Muscle of arm (tissue), 14 donors: Measurements from ENCODE around the gene LCP1. TPM values are rescaled to one million over a fixed set of nuclear protein-coding genes. Genes with fewer than 3 reads are reported as not detected.
"Not testable (repeated sequence)": the region's sequence is repeated elsewhere in the genome, so short reads cannot be mapped to it uniquely, and the experiment has no call there.

Source experiments
- DNase-seq: peaks from one replicate; pipeline ENCODE4 v3.0.0-alpha.2; 2013
- long read RNA-seq, 11 donors: transcript quantifications; one replicate each; lab custom pipeline, GENCODE V29; 2026
- polyA plus RNA-seq, 12 donors: library from polyadenylated mRNA; unstranded; fragments of 120-200 nt; gene quantifications; one replicate each; pipeline ENCODE4 v1.2.1, GENCODE V29; 2013; ENCODE audit not compliant: insufficient read length in 12 of 12

LCP1 gene, protein sequence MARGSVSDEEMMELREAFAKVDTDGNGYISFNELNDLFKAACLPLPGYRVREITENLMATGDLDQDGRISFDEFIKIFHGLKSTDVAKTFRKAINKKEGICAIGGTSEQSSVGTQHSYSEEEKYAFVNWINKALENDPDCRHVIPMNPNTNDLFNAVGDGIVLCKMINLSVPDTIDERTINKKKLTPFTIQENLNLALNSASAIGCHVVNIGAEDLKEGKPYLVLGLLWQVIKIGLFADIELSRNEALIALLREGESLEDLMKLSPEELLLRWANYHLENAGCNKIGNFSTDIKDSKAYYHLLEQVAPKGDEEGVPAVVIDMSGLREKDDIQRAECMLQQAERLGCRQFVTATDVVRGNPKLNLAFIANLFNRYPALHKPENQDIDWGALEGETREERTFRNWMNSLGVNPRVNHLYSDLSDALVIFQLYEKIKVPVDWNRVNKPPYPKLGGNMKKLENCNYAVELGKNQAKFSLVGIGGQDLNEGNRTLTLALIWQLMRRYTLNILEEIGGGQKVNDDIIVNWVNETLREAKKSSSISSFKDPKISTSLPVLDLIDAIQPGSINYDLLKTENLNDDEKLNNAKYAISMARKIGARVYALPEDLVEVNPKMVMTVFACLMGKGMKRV
- polyA plus RNA-seq: 10 to 100 TPM in 6 of 12 donors, 1 to 10 TPM in 5, not detected in 1; 8.2 to 57.8 (median 10.9) TPM
- long read RNA-seq, donor 1, partial matches to known transcripts: 0 of 3 reads
- long read RNA-seq, donor 1, other reads (novel, unspliced or antisense): 0 of 3 reads
- long read RNA-seq, donor 2, partial matches to known transcripts: 0 of 2 reads
- long read RNA-seq, donor 2, other reads (novel, unspliced or antisense): 0 of 2 reads
- long read RNA-seq, donor 3, partial matches to known transcripts: 0 of 2 reads
- long read RNA-seq, donor 3, other reads (novel, unspliced or antisense): 0 of 2 reads
- long read RNA-seq, donor 4: 0 reads
- long read RNA-seq, donor 5, partial matches to known transcripts: 0 of 2 reads
- long read RNA-seq, donor 5, other reads (novel, unspliced or antisense): 0 of 2 reads
- long read RNA-seq, donor 6: 0 reads
- long read RNA-seq, donor 7: 0 reads
- long read RNA-seq, donor 8, partial matches to known transcripts: 0 of 2 reads
- long read RNA-seq, donor 8, other reads (novel, unspliced or antisense): 0 of 2 reads
- long read RNA-seq, donor 9, partial matches to known transcripts: 0 of 3 reads
- long read RNA-seq, donor 9, other reads (novel, unspliced or antisense): 0 of 3 reads
- long read RNA-seq, donor 10, partial matches to known transcripts: 0 of 1 reads
- long read RNA-seq, donor 10, other reads (novel, unspliced or antisense): 0 of 1 reads
- long read RNA-seq, donor 11, partial matches to known transcripts: 0 of 4 reads
- long read RNA-seq, donor 11, other reads (novel, unspliced or antisense): 0 of 4 reads

DNA sequence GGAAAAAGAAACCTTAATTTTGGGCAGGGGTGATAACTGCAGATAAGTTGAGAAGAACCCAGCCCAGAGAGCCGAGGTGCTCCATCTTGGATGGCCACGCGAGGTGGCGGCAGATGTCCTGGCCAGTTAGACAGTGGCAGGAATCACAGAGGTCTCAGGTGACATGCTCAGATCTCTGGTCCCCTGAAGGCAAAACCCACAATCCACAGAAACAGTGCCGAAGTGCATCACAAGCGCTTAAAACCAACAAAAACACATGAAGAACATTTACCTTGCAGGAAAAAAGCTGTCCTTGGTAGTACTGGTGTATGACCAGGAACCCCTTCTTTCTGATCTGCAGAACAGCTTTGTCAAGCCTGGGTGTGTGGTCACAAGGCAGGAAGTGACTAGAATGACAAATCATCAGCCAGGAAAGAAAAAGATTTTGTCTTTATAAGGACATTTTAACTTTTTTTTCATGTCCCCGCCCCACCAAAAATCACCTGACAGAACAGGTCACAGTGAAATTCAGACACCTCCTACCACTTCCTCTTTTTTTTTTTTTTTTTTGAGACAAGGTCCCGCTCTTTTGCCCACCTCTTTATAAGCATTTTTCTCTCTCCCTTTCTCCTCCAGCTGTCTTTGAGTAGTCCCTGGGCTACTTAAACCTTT is at the start of gene LCP1:
LCP1 (minus strand) TSS at position 338 of the 651 bp plus-strand sequence. CDS start 22,515 bp downstream, outside the sequence.
- no peak for DNase-seq

DNA sequence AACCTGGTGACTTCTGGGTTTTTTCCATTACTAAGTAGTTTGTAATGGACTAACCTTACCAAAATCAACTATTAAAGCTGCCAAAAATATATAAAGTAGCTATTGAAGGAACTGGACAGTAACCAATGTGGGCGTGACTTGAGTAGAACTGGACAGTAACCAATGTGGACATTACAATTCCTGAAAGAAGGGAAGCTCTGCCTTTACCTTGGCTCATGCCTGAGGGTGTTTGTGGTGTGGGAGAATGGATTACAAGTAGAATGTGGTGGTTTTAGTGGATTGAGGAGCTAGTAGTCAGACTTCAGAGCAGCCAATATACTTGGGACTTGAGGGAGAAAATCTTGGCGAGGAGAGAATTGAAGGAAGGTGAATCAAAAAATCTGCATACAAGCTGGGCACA is 47.3 kb upstream of the LCP1 start:
- no peak for DNase-seq

DNA sequence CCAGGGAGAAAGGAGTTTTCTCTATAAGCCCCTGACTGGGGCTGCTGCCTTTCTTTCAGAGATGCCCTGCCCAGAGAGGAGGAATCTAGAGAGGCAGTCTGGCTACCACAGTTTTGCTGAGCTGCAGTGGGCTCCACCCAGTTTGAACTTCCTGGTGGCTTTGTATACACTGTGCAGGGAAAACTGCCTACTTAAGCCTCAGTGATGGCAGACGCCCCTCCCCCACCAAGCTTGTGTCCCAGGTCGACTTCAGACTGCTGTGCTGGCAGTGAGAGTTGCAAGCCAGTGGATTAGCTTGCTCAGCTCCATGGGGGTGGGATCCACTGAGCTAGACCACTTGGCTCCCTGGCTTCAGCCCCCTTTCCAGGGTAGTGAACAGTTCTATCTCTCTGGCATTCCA is 38.3 kb upstream of the LCP1 start:
- not testable (repeated sequence) for DNase-seq

DNA sequence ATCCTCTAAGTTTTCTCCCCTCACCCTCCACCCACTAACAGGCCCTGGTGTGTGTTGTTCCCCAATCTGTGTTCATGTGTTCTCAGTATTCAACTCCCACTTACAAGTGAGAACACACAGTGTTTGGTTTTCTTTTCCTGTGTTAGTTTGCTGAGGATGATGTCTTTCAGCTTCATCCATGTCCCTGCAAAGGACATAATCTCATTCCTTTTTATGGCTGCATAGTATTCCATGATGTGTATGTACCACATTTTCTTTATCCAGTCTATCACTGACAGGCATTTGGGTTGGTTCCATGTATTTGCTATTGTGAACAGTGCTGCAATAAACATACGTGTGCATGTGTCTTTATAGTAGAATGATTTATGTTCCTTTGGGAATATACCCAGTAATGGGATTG is 32.8 kb upstream of the LCP1 start:
- DNase-seq: not testable (repeated sequence)

DNA sequence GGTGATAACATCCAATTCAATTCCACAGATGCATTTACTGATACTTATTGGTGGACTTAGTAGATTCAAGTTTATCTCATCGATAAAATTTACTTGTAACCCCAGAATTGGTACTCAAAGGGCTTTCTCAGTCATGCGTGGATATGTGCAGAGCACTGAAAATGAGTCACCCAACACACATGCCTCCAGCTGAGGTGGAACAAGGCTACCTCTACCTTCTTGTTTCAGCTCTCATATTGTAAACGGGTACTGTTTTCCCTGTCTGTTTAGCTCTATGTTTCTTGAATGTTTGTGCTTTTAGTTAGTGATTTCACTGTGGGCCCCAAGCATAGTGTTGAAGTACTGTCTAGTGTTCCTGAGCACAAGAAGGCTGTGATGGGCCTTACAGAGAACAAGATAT is 31.3 kb upstream of the LCP1 start:
- no peak for DNase-seq

DNA sequence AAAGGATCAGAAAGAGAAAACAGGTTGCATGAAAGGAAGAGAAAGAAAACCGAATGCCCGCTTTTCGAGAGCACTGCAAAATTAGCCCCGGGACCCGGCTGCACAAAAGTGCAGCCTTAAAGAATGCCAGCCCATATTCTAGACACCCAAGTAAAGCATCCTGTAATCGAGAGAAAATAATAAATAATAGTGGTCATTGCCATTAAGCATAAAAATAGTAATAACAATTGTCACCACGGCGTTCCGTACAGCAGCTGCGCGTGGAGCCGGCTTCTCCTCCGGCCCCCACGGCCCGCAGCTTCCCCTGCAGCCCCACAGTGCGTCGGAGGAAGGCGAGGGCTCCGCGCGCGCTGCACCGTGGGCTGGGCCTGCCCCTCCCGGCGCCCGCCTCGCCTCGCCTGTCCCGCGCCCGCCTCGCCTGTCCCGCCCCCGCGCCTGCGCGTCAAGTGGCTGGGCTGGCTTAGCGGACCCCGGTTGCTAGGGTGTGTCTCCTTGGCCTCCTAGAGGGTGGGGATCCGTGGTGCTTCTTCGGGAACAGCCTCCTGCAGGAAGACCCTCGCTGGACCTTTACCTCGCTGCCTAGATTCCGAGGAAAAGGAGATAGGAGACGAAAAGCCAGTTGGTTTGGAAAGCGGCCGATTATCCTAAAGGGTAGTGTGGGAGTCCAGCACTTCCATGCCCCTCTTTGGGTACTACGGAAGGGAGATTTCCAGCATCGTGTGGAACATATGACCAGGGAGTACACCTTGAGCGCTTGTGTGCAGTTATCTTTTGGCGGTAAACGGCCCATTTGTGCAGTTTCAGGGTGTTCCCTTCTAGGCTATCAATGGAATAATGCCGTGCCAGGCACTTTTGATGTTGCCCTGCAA is 29.7 kb upstream of the LCP1 start, which contains the start of gene LRRC63:
LRRC63 (plus strand) TSS at position 446 of the 869 bp plus-strand sequence. CDS start 1,107 bp downstream, outside the sequence.
- DNase-seq: peak; percentile 43

DNA sequence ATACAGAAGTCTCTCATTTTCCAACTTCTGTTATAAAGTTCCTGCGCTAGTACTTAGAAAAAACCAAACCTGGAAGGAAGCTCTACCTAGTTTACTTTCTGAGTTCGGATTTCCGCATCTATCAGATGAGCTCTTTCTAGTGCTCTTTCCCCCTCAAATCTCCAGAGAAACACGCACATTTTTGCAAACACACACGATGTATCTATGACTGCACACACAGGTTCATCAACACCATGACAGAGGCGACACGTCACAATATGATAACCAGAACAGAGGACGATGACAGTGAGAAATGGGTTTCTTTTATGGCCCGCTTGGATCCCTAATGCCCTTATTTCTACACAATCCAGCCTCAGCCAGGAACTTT is 29.1 kb upstream of the LCP1 start:
- DNase-seq: peak; percentile 12

DNA sequence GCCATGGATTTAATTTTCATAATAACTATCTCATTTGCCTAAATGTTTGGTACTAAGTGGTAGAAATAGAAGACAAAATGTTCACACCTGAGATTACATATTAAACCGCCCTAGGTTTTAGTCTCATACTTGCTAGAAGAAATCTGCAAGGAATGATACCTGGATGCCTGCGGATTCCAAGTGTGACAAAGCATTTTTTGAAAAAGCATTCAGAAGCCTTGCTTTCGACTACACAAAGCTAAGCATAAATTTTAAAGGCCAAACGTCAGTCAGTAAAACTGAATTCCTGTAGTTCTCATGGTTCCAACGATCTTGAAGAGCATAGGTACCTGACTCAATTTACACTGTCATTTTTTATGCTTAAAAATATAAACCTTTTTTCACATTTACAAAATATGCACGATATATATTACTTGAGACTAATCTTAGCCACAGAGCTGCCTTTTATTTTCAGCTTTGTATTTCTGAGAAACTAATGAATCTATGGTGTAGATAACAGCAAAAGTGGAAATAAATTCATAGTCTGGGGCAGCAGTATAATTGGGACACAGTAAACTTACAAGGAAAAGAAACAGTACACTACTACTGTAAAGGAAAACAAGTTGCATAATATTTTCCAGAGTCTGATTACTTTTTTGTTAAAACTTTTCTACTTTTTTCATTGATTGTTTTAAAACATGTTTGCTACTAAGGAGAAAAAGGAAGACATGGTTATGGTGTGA is 28.5 kb upstream of the LCP1 start:
- no peak for DNase-seq

DNA sequence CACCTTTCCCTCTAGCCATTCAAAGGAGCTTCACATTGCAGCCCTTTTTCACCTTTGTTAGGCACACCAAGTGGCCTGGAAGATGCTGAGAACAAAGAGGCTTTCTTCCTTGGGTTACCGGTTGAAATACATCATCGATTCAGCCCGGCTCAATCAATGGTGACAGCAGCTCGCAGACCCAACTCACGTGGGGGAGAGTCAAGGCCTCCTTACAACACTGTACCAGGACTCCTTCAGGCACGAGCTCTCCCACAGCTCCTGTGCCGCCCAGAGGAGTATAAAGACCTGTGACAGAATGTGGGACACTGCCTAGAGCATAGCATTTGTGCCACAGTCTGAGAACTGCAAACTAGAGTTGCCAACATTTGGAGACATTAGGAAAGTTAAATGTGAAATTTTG is 25.9 kb upstream of the LCP1 start:
- DNase-seq: no peak

DNA sequence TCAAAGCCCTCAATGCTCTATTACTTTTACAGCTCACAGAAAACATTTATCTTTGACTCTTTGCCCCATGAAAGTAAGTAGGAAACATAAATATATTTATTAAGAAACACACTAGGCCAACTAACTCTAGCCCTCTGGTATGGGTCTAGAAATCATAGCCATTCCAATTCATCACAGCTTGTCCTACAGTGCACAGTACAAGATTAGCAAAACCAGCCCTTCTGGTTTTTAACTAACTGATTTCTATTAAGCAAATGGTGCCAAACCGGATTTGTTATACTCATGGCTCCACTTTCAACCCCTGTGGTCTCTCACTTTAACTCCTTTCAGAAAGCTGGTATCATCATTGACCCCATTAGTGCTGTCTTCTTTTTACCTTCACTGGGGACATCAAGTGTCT is 24.2 kb upstream of the LCP1 start:
- DNase-seq: no peak

DNA sequence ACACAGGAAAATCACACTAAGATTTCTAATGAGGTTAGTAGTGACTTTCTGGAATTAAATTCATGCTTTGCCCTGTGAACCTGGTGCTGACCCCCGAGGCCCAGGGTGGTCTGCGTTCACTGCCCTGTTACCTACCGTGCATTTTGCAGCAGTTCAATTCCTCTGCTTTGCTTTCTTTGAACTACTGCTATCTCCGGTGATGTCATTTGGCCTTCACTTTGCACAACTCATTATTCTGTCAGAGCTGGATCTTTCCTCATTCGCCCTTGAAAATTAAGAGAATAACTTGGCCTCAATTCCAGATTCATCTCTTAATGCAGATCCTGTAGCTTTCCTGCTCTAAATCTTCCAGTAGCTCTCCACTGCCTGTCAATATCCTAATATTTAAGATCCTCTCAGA is 21.0 kb upstream of the LCP1 start:
- no peak for DNase-seq

DNA sequence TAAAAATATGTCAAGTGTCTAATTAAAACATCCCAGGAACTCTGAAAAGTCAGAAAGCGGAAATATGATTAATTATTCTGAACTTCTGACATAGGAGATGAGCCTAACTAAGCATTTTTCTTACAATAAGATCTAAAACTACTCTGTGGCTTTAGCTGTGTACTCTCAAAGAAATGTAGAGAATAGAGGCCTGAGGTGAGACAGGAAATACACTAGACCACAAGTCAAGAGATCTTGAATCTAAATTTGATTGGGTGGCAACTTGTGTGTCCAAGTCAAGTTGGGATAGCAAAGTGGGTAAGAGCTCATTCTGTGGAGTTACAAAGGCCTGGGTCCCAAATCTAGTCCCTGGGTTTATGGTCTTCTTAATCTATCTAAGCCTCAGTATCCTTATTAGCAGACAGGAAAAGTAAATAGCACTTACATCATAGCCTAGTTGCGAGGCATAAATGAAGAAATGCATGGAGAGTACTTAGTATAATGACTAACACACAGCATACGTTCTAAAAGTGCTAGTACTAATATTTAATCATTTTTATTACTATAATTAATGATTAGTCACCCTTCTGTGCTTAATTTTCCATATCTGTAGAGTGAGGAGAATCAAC is 20.3 kb upstream of the LCP1 start:
- DNase-seq: no peak

DNA sequence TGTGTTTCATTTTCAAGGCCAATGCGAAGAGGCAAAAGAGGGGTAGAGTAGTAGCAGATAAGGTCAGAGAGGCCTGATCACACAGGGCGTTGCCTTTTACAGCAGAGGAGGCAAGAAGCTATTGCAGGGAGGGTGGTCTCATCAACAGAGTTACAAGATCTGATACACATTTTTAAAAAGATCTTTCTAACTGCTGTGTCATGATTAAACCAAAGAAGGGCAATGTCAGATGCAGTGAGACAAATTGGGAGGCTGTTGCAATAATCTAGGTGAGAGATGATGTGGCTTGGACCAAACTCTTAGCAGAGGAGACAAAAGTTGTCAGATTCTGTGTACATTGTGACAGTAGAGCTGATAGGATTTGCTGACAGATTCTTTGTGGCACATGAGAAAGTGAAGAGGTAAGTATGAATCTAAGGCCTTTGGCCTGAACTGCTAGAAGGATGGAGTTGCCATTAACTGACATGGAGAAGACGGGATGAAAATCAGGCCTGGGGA is 16.8 kb upstream of the LCP1 start:
- no peak for DNase-seq

DNA sequence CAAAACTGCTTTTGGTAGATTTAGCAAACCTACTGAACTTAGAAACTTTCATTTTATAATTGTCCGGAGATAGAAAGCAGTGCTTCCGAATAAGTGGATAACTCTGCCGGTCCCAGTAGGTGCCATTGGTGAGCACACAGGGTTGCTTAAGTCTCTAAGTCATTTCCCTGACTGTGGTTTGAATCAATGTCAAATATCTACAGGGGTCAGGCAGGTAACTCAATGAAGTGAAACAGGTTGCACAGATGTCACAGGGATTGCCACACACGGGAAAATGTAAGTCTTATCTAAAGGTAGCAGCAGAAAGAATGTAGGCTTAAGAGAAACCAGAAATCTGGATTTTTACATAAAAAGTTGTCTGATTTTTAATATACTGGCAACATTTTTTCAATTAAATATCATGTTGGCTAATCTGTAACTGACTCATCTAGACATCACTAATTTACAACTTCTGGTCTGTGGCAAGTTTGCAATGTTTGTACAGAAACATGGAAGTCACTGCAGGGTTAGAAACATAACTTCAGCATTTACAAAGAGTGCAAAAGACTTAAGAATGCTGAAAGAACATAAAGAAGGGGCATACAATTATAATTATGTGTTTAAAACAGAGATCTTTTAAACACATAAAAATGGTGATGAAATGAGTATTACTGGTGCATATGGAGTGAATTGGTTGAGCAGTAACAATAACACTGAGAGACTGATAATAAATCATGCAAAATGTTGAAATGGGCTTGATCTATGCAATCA is 15.5 kb upstream of the LCP1 start:
- no peak for DNase-seq

DNA sequence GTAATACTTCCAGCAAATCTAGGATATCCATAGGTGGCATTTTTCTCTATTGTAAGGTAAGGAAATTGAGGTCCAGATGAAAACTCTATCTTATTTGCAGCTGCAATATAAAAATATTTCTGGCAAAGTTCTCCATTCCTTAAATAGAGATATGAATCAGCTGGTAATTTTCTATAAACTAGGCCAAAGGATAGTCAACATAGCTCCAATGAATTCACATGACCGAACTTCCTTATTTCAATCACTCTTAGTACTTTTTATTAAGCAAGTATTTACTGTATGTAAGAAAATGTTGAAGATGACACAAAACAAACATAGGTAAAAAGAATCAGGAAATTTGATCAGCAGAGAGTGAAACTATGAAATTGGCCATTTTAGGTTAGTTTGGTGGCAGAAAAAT is 13.0 kb upstream of the LCP1 start:
- DNase-seq: no peak

DNA sequence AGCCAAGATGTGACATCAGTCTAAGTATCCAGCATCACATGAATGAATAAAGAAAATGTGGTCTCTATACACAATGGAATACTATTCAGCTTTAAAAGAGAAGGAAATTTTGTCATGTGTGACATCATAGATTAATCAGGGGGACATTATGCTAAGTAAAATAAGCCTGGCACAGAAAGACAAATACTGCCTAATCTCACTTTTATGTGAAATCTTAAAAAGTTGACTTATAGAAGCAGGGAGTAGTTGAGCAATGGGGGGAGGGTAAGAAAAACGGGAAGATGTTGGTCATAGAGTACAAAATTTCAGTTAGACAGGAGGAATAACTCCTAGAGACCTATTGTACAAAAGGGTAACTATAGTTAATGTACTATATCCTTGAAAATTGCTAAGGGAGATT is 10.4 kb upstream of the LCP1 start:
- no peak for DNase-seq

DNA sequence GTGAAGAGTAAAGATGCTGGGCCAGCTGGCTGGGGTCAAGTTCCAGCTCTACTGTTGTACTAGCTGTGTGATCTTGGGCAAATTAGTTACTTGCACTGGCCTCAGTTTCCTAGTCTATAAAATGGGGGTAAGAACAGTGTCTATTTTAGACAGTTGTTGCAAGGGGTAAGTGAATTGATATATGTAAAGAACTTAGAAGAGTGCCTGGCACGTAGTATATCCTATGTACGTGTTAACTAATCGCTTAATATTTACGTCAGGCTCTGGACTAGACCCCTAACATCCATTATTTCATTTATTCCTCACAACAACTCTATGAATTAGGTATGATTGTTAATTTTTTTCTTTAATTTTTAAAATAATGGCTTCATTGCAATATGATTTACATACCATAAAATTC is 3.7 kb upstream of the LCP1 start:
- DNase-seq: no peak

DNA sequence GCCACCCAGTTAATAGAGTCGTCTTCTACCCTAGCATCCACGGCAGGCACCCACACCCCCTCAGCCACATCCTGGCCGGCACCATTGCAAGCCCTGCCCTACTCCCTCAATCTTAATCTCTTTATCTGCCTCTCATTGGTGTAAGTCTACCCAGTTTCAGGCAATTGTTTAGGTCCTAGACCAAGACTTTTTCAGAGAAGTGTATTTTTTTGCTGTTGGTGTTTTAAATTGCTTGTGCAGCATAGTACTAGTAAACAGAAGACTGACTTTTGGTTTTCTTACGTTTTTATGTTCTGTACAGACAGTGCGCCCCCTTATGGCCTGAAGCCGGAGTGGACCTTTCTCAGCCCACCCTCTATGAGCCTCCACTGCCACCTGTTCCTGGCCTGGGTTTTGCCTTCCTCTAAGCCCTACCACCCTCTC is 2.3 kb upstream of the LCP1 start:
- DNase-seq: no peak
